GM12874 (cell line): ENCODE data around the gene PRSS38.

Experiments
- TF ChIP-seq, protein P1 (sequence below): IDR thresholded peaks from 2 replicates; pipeline ENCODE4 v1.5.1; 2011; ENCODE audit warnings: low read depth, mild to moderate bottlenecking, control low read depth, low read length, moderate library complexity; ENCODE audit not compliant: insufficient read depth

The PRSS38 gene

DNA sequence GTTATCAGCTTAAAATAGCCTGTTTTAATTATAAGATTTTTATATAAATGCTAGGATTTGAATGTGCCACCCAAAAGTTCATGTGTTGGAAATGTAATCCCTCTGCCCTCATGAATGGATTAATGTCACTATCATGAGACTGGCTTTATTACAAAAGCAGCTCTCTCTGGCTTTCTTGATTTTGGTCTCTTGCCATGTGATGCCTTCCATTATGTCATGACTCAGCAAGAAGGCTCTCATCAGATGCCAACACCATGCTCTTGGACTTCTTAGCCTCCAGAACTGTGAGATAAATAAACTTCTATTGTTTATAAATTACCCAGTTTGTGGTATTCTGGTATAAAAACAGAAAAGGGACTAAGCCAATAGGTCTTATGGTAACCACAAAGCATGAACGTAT is 6.9 kb upstream of the PRSS38 start:
- TF ChIP-seq, protein P1, sequence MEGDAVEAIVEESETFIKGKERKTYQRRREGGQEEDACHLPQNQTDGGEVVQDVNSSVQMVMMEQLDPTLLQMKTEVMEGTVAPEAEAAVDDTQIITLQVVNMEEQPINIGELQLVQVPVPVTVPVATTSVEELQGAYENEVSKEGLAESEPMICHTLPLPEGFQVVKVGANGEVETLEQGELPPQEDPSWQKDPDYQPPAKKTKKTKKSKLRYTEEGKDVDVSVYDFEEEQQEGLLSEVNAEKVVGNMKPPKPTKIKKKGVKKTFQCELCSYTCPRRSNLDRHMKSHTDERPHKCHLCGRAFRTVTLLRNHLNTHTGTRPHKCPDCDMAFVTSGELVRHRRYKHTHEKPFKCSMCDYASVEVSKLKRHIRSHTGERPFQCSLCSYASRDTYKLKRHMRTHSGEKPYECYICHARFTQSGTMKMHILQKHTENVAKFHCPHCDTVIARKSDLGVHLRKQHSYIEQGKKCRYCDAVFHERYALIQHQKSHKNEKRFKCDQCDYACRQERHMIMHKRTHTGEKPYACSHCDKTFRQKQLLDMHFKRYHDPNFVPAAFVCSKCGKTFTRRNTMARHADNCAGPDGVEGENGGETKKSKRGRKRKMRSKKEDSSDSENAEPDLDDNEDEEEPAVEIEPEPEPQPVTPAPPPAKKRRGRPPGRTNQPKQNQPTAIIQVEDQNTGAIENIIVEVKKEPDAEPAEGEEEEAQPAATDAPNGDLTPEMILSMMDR, result no peak

DNA sequence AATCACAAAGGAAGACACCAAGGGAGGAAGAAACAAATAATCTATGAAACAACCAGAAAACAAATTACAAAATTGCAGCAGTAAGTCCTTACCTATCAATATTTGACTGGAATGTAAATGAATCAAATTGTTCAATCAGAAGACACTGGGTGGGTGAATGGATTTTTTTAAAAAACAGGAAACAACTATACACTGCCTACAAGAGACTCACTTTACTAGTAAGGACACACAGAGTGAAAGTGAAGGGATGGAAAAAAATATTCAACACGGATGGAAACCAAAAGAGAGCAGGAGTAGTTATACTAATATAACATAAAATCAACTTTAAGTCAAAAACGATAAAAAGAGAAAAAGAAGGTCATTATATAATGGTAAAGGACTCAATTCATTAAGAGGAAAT is 6.4 kb upstream of the PRSS38 start:
- TF ChIP-seq, protein P1, result no peak

DNA sequence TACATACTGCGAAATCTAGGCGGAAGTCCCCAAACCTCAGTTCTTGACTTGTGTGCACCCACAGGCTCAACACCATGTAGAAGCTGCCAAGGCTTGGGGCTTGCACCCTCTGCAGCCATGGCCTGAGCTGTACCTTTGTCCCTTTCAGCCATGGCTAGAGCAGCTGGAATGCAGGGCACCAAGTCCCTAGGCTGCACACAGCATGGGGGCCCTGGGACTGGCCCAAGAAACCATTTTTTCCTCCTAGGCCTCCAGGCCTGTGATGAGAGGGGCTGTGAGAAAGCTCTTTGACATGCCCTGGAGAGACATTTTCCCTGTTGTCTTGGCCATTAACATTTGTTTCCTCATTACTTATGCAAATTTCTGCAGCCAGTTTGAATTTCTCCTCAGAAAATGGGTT is 1.5 kb upstream of the PRSS38 start:
- TF ChIP-seq, protein P1, result no peak

DNA sequence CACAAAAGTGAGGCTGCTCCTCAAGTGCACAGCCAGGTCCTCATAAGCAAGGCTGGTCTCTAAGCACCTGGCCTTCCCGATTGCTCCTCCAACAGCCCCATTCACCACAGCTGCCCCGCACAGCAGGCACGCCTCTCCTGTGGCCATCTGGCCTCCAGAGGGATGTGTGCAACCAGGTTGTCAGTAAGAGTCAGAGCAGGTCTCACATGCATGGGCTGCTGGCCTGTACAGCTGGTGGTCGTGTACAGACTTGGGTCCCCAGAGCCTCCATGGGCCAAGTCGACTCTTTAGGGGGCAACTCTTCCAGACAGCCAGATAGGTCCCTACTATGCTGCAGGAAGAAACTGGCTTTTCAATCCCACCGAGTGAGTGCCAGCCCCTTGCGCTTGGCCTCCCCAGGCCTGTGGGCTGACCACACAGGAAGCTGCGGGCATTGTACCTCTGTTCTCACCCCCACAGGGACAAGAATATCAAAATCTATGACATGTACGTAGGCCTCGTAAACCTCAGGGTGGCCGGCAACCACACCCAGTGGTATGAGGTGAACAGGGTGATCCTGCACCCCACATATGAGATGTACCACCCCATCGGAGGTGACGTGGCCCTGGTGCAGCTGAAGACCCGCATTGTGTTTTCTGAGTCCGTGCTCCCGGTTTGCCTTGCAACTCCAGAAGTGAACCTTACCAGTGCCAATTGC is 1.4 kb downstream of the PRSS38 start:
- TF ChIP-seq, protein P1, result no peak

DNA sequence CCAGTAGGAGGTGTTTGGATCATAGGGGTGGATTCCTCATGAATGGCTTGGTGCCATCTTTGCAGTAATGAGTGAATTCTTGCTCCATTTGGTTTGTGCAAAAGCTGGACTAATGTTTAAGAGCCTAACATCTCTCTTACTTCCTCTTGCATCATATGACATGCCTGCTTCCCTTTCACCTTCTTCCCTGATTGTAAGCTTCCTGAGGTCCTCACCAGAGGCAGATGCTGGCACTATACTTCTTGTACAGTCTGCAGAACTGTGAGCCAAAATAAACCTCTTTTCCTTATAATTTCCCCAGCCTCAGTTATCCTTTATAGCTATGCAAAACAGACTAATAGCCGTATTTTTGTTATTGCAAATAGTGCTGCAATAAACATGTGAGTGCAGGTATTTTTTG is 8.1 kb downstream of the PRSS38 start:
- TF ChIP-seq, protein P1, result no peak

DNA sequence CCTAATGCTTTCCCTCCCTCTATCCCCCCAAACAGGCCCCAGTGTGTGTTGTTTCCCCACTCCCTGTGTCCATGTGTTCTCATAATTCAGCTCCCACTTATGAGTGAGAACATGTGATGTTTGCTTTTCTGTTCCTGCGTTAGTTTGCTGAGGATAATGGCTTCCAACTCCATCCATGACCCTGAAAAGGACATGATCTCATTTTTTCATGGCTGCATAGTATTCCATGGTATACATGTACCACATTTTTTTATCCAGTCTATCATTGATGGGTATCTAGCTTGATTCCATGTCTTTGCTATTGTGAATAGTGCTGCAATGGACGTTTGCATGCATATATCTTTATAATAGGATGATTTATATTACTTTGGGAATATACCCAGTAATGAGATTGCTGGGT is 8.7 kb downstream of the PRSS38 start:
- TF ChIP-seq, protein P1, result no peak

DNA sequence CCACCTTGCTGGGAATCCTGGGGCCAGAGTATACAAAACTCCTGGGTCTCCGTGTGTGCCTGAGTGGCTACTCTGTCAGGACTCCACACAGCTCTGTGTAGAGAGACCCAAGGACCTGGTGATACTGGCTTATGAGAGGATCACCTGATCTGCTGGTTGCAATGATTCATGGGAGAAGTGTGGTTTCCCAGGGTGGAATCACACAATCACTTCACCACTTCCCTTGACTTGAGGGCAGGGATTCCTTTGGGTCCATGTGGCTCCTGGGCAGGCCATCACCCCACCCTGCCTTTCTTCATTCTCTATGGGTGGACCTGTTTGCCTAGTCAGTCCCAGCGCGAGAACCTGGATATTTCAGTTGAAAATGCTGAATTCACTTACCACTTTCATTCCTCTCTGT is 13.3 kb downstream of the PRSS38 start:
- TF ChIP-seq, protein P1, result no peak
